Measurements from ENCODE around the gene POLE2.
A peak's percentile ranks its signal among the peaks of the same experiment; 100 is the strongest.
"Not testable (repeated sequence)": the region's sequence is repeated elsewhere in the genome, so short reads cannot be mapped to it uniquely, and the experiment has no call there.

Gene POLE2, protein sequence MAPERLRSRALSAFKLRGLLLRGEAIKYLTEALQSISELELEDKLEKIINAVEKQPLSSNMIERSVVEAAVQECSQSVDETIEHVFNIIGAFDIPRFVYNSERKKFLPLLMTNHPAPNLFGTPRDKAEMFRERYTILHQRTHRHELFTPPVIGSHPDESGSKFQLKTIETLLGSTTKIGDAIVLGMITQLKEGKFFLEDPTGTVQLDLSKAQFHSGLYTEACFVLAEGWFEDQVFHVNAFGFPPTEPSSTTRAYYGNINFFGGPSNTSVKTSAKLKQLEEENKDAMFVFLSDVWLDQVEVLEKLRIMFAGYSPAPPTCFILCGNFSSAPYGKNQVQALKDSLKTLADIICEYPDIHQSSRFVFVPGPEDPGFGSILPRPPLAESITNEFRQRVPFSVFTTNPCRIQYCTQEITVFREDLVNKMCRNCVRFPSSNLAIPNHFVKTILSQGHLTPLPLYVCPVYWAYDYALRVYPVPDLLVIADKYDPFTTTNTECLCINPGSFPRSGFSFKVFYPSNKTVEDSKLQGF

DNA sequence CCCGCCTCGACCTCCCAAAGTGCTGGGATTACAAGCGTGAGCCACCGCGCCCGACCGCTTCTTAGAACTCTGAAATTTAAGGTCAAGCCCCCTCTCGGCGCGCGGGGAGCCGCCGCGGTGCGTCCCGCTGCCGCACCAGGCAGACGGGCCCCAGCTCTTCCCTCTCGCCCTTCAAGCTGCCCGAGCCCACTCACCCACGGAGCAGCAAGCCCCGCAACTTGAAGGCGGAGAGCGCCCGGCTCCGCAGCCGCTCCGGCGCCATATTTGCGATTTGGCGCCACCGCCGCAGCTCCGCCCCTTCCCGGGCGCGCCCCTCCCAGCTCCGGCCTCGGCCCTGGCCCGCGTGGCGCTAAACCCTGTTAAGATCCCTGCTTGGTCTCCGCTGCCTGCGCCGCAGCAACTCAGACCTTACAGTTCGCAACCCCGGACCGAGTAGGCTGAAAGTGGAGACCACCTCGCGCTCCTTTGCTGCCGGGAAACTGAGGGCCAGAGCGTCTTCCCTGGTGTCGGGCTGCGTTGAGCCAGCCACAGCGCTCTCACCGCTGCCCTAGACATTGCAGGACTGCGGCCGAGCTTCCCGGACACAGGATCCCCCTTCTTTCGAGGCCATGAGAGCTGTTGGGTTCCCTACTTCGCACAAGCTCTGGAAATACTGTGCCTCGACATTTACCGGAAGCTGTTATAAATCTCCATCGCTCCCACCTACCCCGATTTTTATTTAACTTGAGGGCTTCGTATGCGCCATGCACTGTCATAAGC, at the start of gene POLE2:
Gene POLE2, minus strand, starts transcription at position 273 of the 759 bp plus-strand sequence. Its CDS starts 11 bp downstream, at position 262.
- DNase-seq (ENCODE audit: low read depth, low spot score): peak; percentile 21

DNA sequence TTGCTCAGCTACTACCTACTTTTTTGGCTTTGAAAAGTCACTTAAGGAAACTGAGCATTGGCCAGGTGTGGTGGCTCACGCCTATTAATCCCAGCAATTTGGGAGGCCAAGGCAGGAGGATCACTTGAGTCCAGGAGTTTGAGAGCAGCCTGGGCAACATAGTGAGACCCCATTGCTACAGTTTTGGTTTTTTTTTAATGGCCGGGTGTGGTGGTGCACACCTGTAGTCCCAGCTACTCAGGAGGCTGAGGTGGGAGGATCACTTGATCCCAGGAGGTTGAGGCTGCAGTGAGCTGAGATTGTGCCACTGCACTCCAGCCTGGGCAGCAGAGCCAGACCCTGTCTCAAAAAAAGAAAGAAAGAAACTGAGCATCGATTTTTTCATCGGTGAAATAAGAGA, 47.7 kb upstream of the POLE2 start:
- not testable (repeated sequence) for DNase-seq (ENCODE audit: low read depth, low spot score)

DNA sequence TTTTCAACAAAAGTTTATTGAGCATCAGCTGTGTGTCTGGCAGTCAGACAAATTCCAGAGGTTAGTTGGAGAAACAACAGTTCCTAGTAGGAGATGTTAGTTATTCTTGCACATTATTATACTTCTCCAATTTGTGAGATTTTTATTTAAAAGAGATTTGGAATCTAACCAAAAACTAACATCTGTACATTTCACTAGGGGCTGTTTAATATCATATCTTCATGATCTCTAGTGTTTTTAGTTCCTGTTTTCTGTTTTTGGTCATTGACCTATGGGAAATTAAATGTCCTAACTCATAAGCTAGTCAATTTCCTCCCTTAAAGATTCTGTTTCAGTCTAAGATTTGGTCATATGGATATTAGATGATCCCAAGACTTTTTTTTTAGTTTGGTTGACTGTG, 45.8 kb upstream of the POLE2 start:
- DNase-seq (ENCODE audit: low read depth, low spot score): no peak

DNA sequence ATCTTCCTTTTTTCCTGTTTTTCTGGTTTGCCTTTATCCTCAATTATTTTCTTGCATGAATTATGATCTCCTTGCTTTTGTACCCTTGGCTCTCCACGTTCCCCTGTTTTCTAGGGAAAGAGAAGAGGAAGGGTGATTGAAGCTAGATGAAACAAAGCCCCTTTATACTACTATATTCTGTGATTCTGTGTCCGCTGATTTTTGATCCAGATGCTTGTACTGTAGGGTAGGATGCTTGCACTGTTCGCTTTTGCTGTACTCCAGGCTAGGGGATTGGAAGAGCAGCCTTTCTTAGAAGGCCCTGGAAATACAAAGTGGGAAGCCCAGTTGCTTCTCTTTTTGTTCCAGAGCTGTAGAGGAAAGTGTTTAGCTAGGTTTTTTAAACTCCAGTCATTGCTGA, 44.9 kb upstream of the POLE2 start:
- no peak for DNase-seq (ENCODE audit: low read depth, low spot score)

DNA sequence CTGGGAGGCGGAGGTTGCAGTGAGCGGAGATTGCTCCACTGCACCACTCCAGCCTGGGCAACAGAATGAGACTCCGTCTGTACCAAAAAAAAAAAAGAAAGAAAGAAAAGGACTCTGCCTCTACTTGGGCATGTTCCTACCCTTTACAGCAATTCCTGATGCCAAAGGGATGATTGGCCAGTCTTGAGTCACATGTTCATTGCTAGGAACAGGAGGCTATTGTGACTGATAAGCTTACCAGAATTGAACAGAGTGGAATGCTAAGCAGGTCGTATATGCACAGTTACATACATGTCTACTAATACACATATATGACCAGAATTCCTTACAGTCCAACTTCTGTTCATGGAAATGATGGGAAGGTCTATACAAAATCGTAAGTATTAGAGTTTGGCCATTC, 39.2 kb upstream of the POLE2 start:
- no peak for DNase-seq (ENCODE audit: low read depth, low spot score)

DNA sequence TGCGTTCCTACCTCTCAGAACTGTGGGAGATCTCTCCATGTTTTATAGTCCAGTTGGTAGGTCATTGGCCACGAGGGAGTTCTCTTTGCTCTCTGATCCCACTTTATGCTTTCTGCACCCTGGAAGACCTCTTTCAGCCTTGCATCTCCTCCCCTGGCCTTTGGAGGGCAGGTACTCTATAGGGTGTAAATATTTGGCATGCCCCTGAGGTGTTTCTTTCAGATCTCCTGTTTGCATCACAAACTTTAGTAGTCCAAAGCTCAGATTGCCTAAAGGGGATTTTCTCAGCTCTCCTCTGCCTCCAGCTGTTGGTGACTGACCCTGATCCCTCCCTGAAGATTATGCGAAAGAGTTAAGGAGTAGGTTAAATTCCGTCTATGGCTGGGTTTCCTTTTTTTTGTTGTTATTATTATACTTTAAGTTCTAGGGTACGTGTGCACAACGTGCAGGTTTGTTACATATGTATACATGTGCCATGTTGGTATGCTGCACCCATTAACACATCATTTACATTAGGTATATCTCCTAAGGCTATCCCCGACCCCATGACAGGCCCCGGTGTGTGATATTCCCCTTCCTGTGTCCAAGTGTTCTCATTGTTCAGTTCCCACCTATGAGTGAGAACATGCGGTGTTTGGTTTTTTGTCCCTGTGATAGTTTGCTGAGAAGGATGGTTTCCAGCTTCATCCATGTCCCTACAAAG, 33.9 kb upstream of the POLE2 start:
- DNase-seq (ENCODE audit: low read depth, low spot score): not testable (repeated sequence)

DNA sequence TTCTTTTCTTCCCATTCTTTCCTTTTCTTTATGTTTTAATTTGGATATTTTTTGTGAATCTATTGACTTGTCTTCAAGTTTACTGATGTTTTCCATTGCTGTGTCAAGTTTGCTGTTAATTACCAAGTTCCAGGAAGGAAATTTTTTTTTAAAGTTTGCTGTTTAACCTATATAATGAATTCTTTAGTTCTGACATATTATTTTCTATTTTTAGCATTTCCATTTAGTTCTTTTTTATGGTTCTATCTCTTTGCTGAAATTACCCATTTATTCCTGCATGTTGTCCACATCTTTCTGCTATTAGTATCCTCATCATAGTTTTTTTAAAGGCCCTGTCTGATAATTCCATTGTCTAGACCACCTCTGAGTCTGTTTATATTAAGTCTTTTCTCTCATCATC, 32.7 kb upstream of the POLE2 start:
- no peak for DNase-seq (ENCODE audit: low read depth, low spot score)

DNA sequence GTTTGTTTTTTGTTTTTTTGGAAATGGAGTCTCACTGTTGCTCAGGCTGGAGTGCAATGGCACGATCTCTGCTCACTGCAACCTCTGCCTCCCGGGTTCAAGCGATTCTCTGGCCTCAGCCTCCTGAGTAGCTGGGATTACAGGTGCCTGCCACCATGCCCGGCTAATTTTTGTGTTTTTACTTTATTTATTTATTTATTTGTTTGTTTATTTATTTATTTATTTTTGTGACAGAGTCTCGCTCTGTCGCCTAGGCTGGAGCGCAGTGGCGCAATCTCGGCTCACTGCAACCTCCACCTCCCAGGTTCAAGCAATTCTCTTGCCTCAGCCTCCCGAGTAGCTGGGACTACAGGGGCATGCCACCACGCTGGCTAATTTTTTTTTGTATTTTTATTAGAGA, 23.0 kb upstream of the POLE2 start:
- not testable (repeated sequence) for DNase-seq (ENCODE audit: low read depth, low spot score)

DNA sequence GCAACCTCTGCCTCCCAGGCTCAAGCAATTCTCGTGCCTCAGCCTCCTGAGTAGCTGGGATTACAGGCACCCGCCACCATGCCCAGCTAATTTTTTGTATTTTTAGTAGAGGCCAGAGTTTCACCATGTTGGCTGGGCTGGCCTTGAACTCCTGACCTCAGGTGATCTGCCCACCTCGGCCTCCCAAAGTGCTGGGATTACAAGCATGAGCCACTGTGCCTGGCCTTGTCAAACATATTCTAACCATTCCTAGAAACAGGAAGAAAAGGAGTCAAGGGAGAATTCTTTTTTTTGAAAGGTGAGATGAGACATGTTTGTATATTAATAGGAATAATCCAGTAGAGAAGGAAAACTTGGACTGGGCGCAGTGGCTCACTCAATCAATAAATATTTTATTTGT, 16.5 kb upstream of the POLE2 start:
- DNase-seq (ENCODE audit: low read depth, low spot score): not testable (repeated sequence)

DNA sequence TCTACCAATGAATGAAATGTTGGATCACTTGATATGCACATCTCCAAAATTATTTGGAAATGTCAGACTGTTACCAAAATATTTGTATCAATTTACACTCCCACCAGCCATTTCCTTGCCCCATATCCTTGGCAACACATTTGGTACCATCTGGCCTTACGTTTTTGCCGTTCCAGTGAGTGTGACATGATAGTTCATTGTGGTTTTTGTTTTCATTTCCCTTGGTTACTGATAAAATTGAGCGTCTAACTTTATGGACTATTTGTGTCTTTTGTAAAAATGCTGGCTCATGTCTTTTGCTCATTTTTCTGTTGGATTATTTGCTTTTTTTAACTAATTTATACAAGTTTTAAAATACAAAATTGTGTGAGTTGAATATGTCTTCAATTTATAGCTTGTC, 16.0 kb upstream of the POLE2 start:
- DNase-seq (ENCODE audit: low read depth, low spot score): no peak

DNA sequence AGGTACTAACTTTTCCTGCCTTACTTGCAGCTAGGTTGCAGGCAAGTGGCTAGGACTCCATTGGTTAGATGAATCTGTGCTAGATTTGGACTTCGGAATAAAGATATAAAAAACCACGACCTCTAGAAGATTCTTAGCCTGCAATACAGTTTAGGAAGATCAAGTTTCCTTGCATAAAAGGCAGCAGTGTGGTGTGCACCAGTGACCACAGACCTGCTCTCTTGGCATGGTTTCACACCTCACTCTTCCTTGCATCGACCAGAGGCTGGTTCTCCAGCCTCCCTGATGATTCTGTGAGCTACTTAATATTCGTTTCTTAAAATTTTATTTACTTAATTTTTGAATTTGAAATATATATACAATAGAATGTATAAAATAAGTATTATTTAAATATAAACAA, 14.7 kb upstream of the POLE2 start:
- DNase-seq (ENCODE audit: low read depth, low spot score): no peak

DNA sequence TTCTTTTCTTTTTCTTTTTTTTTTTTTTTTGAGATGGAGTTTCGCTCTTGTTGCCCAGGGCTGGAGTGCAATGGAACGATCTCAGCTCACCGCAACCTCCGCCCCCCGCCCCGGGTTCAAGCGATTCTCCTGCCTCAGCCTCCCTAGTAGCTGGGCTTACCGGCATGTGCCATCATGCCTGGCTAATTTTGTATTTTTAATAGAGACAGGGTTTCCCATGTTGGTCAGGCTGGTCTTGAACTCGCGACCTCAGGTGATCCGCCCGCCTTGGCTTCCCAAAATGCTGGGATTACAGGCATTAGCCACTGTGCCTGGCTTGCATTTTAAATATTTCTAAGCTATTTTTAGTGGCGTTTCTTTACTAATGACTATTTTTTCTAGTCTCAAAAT, 5.7 kb upstream of the POLE2 start:
- not testable (repeated sequence) for DNase-seq (ENCODE audit: low read depth, low spot score)

DNA sequence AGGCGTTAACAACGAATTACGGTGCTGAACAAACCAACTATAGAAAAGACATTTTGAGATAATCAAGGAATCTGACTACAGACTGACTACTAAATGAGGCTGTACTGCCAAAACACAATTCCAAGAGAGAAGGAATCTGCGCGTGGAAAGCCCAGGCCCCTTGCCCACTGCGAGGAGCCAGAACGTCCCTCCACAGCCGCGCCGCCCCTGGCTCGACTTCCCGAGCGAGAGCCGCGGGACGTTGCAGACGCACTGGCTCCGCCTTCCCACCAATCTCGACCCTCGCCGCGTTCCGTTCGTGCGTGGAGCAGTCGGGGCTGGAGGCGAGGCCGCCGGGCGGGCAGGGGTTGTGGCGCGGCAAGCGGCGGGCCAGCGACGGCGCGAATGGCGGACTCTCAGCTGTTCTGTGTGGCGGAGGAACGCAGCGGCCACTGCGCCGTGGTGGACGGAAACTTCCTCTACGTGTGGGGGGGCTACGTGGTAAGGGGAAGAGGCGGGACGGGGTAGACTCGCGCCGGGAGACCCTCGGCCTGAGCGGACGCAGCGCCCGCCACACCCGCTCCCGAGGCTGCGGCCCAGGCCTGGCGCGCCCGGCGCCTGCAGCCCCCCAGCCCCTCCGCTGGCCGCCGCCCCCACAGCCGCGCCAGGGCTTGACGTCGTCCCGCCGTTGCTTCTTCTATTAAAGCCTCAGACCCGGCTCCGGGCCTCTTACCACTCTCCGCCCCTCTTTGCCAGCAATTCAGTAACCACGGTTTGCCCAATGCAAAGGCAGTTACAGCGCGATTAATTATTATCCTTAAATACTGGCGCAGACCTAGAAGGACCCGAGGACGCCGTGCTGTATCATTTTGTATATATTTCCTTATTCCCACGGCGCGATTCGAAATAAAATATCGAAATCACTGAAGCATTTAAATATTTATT, 5.1 kb upstream of the POLE2 start, which contains the start of gene KLHDC1:
Gene KLHDC1, plus strand, starts transcription at position 310 of the 924 bp plus-strand sequence. Its CDS starts 75 bp downstream, at position 385.
- DNase-seq (ENCODE audit: low read depth, low spot score): peak; percentile 44

DNA sequence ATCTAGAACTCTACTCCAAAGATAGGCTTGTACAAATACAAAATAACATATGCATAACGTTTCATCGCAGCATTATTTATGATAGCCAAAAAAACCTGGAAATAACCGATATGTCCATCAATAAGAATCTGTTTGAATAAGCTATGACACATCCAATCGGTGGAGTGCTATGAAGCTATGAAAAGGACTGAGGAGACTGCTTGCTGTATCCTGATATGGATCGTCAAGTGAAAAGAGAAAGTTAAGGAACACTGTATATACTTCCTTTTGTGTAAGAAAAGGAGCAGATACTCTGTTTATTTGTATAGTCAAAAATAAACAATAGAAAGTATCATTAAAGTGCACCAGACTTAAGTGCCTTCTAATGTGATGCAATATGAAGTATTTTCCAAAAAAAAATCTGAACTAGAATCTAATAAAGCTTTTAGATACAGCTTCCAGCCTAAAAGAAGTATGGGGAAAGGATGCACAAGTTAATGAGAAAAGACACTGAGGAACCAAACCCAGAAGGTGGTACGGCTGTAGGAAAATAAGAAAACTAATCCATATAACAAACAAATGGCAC, 4.3 kb upstream of the POLE2 start:
- no peak for DNase-seq (ENCODE audit: low read depth, low spot score)

DNA sequence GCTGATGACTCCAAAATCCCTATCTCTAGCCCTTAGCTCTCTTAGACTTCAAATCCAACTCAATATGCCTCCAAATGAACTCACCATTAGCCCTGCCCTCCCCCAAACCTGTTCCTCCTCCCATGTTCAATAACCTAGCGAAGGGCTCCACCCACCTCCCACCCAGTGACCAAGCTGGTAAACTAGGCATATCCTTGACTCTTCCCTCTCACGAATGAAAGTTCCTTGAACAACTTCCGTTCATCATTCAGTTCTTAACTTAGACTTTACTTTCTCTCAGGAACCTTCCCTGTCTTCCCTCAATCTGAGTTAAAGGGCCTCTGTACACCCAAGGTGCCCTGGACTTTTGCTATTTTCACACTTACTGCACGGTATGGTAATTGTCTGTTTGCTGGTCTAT, 3.0 kb upstream of the POLE2 start:
- no peak for DNase-seq (ENCODE audit: low read depth, low spot score)

DNA sequence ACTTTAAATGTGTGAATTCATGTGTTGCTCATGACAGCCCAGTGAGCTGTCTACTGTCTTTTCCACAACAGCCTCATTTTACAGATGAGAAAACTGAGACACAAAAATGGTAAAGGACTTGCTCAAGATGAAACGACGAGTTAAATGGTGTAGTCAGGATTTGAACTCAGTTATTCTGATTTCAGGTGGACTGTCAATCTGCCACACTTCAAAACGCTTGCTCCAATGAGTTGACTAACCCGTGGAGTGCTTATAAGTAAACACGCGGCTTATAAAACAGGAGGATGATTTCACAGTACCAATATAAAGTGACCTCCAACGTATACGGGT, 652 bp upstream of the POLE2 start:
- no peak for DNase-seq (ENCODE audit: low read depth, low spot score)

DNA sequence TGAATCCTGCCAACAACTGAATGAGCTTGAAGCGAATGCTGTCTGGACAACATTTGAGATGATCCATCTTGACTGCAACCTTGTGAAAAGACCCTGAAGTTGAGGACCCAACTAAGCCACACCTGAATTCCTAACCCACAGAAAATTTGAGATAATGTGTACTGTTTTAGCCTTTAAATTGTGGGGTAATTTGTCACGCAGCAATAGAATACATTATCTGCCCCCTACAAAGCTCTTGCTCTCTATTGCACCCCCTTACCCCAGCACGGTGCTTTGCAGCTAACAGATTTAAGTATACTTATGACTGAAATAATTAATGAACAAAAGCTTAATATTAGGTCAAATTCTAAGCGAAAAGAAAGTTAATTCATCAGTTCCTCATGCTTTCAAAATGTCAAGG, 1.6 kb downstream of the POLE2 start:
- no peak for DNase-seq (ENCODE audit: low read depth, low spot score)

DNA sequence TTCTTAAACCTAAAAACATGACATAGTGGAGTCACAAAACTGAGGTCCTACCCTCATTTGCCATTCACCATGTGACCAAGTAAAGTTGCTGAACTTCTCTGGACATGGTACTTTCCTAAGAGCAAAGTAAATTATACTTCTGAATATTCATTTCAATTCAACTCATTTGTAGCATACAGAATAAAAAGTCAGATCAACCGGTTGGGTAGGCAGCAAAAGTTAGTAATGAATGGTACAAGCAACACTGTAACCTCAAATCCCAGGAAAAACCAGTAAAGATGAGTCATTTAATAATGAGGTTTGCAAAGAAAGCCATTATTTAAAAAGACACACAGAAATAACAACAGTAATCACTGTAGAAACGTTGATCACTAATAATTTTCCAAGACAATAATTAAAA, 8.7 kb downstream of the POLE2 start:
- no peak for DNase-seq (ENCODE audit: low read depth, low spot score)

DNA sequence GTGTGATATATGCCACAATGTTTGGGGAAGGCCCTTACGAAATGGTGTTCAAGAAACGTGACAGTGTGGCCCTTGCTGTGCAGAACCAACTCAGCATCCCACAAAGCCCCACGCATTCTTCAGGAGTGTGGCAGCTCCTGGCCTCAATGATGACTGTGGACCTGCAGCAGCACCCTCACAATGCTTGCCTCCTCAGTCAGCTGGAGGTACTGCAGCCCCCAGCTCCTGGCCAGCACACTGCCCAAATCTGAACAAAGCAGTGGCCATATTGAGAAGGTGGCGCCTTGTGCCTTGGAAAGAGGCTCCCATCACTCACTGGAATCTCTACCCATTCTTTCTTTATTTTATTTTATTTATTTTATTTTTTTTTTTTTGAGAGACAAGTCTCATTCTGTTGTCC, 10.4 kb downstream of the POLE2 start:
- no peak for DNase-seq (ENCODE audit: low read depth, low spot score)

DNA sequence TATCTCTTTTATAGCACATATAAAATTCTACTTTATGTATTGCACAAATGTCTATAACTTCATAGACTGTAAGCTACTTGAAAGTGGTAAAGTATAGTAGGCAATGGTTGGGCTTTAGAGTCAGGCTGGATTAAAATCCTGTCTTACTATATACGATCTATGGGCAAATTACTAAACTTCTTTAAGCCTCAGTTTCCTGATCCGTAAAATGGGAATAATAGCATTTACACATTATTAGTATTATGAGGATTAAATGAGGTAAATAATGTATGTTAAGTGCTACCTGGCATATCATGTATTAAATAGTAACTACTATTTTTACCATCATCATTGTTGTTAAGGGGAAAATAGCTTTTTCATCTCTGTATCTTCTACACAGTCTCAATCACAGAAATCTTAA, 14.4 kb downstream of the POLE2 start:
- no peak for DNase-seq (ENCODE audit: low read depth, low spot score)

DNA sequence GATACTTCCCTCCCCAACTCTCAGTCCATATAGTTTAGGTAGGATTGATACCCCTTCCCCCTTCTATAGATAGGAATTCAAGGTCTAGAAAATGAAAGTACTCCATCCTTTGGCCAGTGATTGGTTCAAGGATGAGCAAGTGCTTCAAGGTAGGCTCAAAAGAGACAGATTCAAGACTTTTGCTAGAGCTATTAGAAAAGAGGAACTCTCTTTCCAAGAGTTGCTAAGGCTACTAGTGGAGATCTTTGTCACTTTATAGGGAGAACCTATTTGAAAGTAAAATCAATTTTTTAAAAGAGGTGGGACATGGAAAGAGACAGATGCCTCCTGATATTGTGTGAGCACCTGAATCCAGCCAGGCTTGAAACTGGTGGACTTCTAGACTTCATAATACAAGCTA, 17.5 kb downstream of the POLE2 start:
- no peak for DNase-seq (ENCODE audit: low read depth, low spot score)

All from brain pericyte (primary cell).